HTR-8/SVneo (cell line): Measurements from ENCODE around the gene HOXD4.

Source experiments
- DNase-seq: peaks from one replicate; pipeline ENCODE4 v3.0.0; 2011; ENCODE audit warnings: low spot score, mixed read lengths; ENCODE audit not compliant: insufficient read length
- FAIRE-seq: peaks from 2 replicates; lab custom pipeline; 2011; peaks lifted over from hg19 to GRCh38; lab: Jason Lieb, UNC

The HOXD4 gene

GRCh38 chr2:176138526-176138922 lies 12.8 kb upstream of the HOXD4 start:
- no peak for FAIRE-seq
- no peak for DNase-seq

GRCh38 chr2:176138923-176139660 lies 12.3 kb upstream of the HOXD4 start:
- no peak for DNase-seq

GRCh38 chr2:176139661-176140512 lies 11.5 kb upstream of the HOXD4 start:
- DNase-seq (no peak), FAIRE-seq (no peak)

More at GRCh38 chr2:176138923-176139660, 12.3 kb upstream of the HOXD4 start:
- peak; percentile 9 for FAIRE-seq

GRCh38 chr2:176140513-176141317 lies 10.6 kb upstream of the HOXD4 start:
- DNase-seq (peak; percentile 81), FAIRE-seq (peak; percentile 79)

- FAIRE-seq: no peak
- DNase-seq: no peak
These were observed 9.1 kb upstream of the HOXD4 start for GRCh38 chr2:176142281-176142680.

GRCh38 chr2:176145085-176145969 lies 6.0 kb upstream of the HOXD4 start:
- no peak for FAIRE-seq
- no peak for DNase-seq

GRCh38 chr2:176146101-176146500 lies 5.2 kb upstream of the HOXD4 start:
- DNase-seq (no peak), FAIRE-seq (no peak)

GRCh38 chr2:176146645-176147044 lies 4.7 kb upstream of the HOXD4 start:
- no peak for FAIRE-seq

GRCh38 chr2:176147210-176147799 lies 4.0 kb upstream of the HOXD4 start:
- DNase-seq (no peak), FAIRE-seq (no peak)

More at GRCh38 chr2:176146645-176147044, 4.7 kb upstream of the HOXD4 start:
- no peak for DNase-seq

- no peak for FAIRE-seq
- no peak for DNase-seq
These were observed 3.4 kb upstream of the HOXD4 start for GRCh38 chr2:176147800-176148496.

- no peak for FAIRE-seq
- DNase-seq: no peak
These were observed 2.5 kb upstream of the HOXD4 start for GRCh38 chr2:176148751-176149421.

- FAIRE-seq: no peak
- no peak for DNase-seq
These were observed 1.8 kb upstream of the HOXD4 start for GRCh38 chr2:176149481-176149938.

- FAIRE-seq (no peak), DNase-seq (no peak)
These were observed 1.3 kb upstream of the HOXD4 start for GRCh38 chr2:176149939-176150583.

- no peak for FAIRE-seq
- no peak for DNase-seq
These were observed 537 bp upstream of the HOXD4 start for GRCh38 chr2:176150584-176151441.

GRCh38 chr2:176152350-176153181 lies 1.2 kb downstream of the HOXD4 start:
- DNase-seq (no peak), FAIRE-seq (no peak)
